ENCODE results near the gene NXPE3.

NXPE3 gene

GRCh38 chr3:101828691-101829436 is 49.9 kb downstream of the NXPE3 start:
- H3K9me2 ChIP-seq (replicated peaks; ENCODE audit: insufficient read depth, low read length) = no peaks in the 10 kb centered on the region
- H3K4me2 ChIP-seq (ENCODE audit: low read depth, low read length) = peak overlapping the region; percentile 95
- no peaks in the 10 kb centered on the region for H3K27me3 ChIP-seq (replicated peaks; ENCODE audit: insufficient read depth, low read length)
- H2AFZ ChIP-seq (ENCODE audit: low read length) = no peak overlapping the region
- no peaks in the 10 kb centered on the region for H3K9me3 ChIP-seq (replicated peaks; ENCODE audit: insufficient read depth, low read length)
- TF ChIP-seq EZH2phosphoT487 (IDR thresholded peaks at IDR 0.05; ENCODE audit: low read length) = no peak
- TF ChIP-seq EZH2 (optimal IDR thresholded peaks at IDR 0.05; ENCODE audit: low read depth, low read length) = no peak
- TF ChIP-seq CTCF (IDR thresholded peaks at IDR 0.05; ENCODE audit: low read length) = no peak
- peaks cover 39% of the 10 kb centered on the region for H3K4me1 ChIP-seq (ENCODE audit: low read length)
- H3K9ac ChIP-seq (ENCODE audit: low read length) = peak overlapping the region; percentile 69; the same call in 1 of the 2 replicates
- H3K36me3 ChIP-seq (replicated peaks; ENCODE audit: insufficient read depth, low read length) = no peaks in the 10 kb centered on the region
- H4K20me1 ChIP-seq (ENCODE audit: insufficient read depth, low read length) = peaks cover 4% of the 10 kb centered on the region
- DNase-seq = no peak
- H3F3A ChIP-seq (ENCODE audit: insufficient read depth, low read length) = peaks cover 34% of the 10 kb centered on the region
- H3K79me2 ChIP-seq (ENCODE audit: low read length) = peaks cover 36% of the 10 kb centered on the region
- peak overlapping the region; percentile 83; the same call in 1 of the 2 replicates for H3K27ac ChIP-seq (ENCODE audit: low read length)
- H3K4me3 ChIP-seq (ENCODE audit: low read length) = peak overlapping the region; percentile 75

- Histone ChIP-seq H4K20me1 (ENCODE audit: insufficient read depth, low read length) (peaks cover 4% of the 10 kb centered on the region), H2AFZ (ENCODE audit: low read length) (no peak overlapping the region), H3K4me2 (ENCODE audit: low read depth, low read length) (peak overlapping the region; percentile 95; the same call in 1 of the 2 replicates), H3K9ac (ENCODE audit: low read length) (no peak overlapping the region), H3K36me3 (replicated peaks; ENCODE audit: insufficient read depth, low read length) (no peaks in the 10 kb centered on the region), H3K79me2 (ENCODE audit: low read length) (peaks cover 31% of the 10 kb centered on the region), H3K27ac (ENCODE audit: low read length) (no peak overlapping the region), H3K27me3 (replicated peaks; ENCODE audit: insufficient read depth, low read length) (no peaks in the 10 kb centered on the region), H3F3A (ENCODE audit: insufficient read depth, low read length) (peaks cover 34% of the 10 kb centered on the region), H3K9me3 (replicated peaks; ENCODE audit: insufficient read depth, low read length) (no peaks in the 10 kb centered on the region), H3K9me2 (replicated peaks; ENCODE audit: insufficient read depth, low read length) (no peaks in the 10 kb centered on the region), H3K4me1 (ENCODE audit: low read length) (peaks cover 43% of the 10 kb centered on the region), H3K4me3 (ENCODE audit: low read length) (no peak overlapping the region)
- TF ChIP-seq EZH2 (optimal IDR thresholded peaks at IDR 0.05; ENCODE audit: low read depth, low read length) = no peak
- TF ChIP-seq CTCF (IDR thresholded peaks at IDR 0.05; ENCODE audit: low read length) = no peak
- no peak for TF ChIP-seq EZH2phosphoT487 (IDR thresholded peaks at IDR 0.05; ENCODE audit: low read length)
- no peak for DNase-seq
Measured at GRCh38 chr3:101829437-101829830, 50.4 kb downstream of the NXPE3 start.

- H3K9me3 ChIP-seq (replicated peaks; ENCODE audit: insufficient read depth, low read length) = no peaks in the 10 kb centered on the region
- H3K79me2 ChIP-seq (ENCODE audit: low read length) = peaks cover 26% of the 10 kb centered on the region
- no peak overlapping the region for H3K4me3 ChIP-seq (ENCODE audit: low read length)
- DNase-seq = no peak
- TF ChIP-seq EZH2phosphoT487 (IDR thresholded peaks at IDR 0.05; ENCODE audit: low read length) = no peak
- TF ChIP-seq CTCF (IDR thresholded peaks at IDR 0.05; ENCODE audit: low read length) = no peak
- no peak for TF ChIP-seq EZH2 (optimal IDR thresholded peaks at IDR 0.05; ENCODE audit: low read depth, low read length)
- no peak overlapping the region for H3K9ac ChIP-seq (ENCODE audit: low read length)
- H3K4me2 ChIP-seq (ENCODE audit: low read depth, low read length) = no peak overlapping the region
- no peak overlapping the region for H2AFZ ChIP-seq (ENCODE audit: low read length)
- H3F3A ChIP-seq (ENCODE audit: insufficient read depth, low read length) = peaks cover 31% of the 10 kb centered on the region
- H3K27ac ChIP-seq (ENCODE audit: low read length) = no peak overlapping the region
- H3K27me3 ChIP-seq (replicated peaks; ENCODE audit: insufficient read depth, low read length) = no peaks in the 10 kb centered on the region
- H3K4me1 ChIP-seq (ENCODE audit: low read length) = peaks cover 43% of the 10 kb centered on the region
- no peaks in the 10 kb centered on the region for H3K9me2 ChIP-seq (replicated peaks; ENCODE audit: insufficient read depth, low read length)
- no peaks in the 10 kb centered on the region for H3K36me3 ChIP-seq (replicated peaks; ENCODE audit: insufficient read depth, low read length)
- peaks cover 4% of the 10 kb centered on the region for H4K20me1 ChIP-seq (ENCODE audit: insufficient read depth, low read length)
Measured at GRCh38 chr3:101829874-101830273, 50.9 kb downstream of the NXPE3 start.
